Stimulated activated naive CD4-positive, alpha-beta T cell (primary cell): Measurements from ENCODE around the gene STXBP1.

Experiments
- DNase-seq, 6 experiments: peaks; one replicate each; lab custom pipeline; 2025; lab: John Stamatoyannopoulos, UW

STXBP1 gene

DNA sequence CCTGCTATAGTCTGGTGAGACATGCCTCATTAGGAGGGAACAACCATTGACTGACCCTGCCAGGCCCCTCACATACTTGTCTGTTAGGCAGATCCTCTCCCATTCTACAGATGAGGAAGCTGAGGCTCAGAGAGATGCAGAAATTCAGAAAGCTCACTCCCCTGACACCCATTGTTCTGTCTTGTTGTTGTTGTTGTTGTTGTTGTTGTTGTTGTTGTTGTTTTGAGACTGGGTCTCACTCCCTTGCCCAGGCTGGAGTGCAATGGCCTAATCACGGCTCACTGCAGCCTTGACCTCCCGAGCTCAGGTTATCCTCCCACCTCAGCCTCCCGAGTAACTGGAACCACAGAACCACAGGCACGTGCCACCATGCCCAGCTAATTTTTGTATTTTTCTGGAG lies 81.6 kb downstream of the STXBP1 start:
- DNase-seq, result no peak

GRCh38 chr9:127694890-127695720 lies 83.0 kb downstream of the STXBP1 start:
- no peak for DNase-seq

DNA sequence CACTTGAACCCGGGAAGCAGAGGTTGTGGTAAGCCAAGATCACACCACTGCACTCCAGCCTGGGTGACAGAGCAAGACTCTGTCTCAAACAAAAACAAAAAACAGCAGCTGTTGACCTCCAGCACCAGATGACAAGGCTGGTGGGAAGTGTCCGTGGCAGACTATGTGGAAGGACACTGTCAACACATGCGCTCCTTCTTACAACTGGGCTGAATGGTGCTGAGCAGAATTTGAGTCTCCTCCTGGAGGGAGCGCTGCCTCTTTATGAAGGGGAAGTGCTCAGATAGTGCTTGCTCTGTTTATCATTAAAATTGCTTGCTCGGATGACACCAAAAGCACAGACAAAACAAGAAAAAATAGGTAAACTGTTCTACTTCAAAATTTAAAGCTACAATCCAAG lies 85.5 kb downstream of the STXBP1 start:
- DNase-seq, result no peak

GRCh38 chr9:127698386-127698785 lies 86.3 kb downstream of the STXBP1 start:
- no peak for DNase-seq

DNA sequence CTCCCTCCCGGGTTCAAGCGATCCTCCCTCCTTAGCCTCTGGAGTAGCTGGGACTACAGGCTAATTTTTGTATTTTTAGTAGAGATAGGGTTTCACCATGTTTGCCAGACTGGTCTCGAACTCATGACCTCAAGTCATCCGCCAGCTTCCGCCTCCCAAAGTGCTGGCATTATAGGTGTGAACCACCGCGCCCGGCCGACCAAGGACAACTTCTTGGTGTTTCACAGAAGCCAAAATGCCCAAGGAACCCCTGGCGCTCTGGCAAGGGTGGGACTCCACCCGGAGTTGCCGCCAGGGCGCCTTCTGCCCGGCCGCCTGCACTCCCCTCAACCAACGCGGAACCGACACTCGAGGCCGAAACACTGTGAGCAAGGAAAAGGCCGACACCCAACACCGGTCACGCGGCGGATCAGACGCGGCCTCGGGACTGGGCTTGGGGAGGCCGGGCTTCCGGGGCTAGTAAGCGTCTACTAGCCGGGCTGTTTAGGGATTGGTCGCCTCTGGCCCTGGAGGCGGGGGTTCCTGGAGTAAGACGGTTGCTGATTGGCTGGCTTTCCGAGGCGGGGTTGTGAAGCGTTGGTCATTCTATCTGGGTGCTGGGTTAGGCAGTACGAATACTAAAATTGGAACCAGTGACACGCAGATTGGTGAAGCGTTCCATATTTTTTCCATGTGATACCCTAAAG lies 87.1 kb downstream of the STXBP1 start:
- peak; percentile 56 to 81 (median 74) for DNase-seq

GRCh38 chr9:127700140-127700539 lies 88.1 kb downstream of the STXBP1 start:
- DNase-seq, result no peak

GRCh38 chr9:127700594-127701255 lies 88.6 kb downstream of the STXBP1 start:
- DNase-seq, result no peak

GRCh38 chr9:127703289-127703946 lies 91.3 kb downstream of the STXBP1 start:
- DNase-seq, result no peak

DNA sequence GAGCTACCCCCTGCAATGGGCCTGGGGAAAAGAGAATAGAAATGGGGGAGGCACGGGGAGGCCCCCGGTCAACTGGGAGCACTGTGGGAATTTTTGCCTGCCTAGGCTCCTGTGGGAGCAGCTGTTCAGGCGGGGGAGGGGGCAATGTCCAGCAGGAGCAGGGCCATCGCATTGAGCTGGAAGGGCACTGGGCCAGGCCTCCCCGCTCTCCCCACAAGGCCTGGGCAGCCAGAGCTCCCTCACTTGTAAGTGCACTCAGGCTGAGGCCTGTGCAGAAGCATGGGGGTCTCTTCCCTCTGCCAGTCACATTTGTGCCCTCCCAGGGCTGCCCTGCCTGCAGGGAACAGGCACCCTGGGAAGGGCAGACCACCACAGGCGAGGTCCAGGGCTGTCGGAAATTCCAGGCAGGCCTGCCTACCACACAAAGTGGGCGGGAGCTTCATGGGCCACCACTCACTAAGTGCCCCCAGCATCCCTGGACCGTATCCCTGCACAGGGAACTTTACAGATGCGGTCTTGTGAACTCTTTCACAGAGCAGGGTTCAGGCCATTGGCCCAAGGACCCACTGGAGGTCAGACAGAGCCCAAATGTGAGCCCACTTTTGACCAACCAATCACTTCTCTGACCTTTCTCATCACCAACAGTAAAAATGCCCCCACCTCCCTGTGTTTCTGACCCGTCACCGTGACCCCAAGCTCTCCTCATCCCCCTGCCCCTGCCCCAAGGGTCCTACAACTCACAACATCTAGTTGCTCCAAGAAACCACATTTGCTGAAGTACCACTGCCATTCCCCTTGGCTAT lies 93.7 kb downstream of the STXBP1 start:
- no peak for DNase-seq

DNA sequence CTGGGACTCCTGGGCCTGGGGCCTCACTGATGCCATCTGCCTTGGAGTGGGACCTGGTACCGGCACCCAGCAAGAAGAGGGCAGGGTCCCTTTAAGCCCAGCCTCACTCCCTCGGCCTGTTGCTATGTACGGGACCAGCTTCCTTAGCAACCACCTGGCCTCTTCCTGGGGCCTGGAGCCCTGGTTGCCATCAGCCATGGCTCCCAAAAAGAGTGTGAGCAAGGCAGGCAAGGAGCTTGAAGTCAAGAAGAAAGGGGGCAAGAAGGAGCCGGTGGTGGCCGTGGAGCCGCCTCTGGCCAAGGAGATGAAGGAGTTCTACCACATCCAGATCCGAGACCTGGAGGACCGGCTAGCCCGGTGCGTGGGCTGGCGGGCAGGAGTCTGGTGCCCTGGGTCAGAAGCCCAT lies 94.8 kb downstream of the STXBP1 start, which contains the start of gene CFAP157:
Gene CFAP157 (plus strand): TSS at position 153 of the 406 bp plus-strand sequence. CDS start 44 bp downstream, at position 197.
- no peak for DNase-seq

GRCh38 chr9:127707766-127708165 lies 95.7 kb downstream of the STXBP1 start:
- no peak for DNase-seq

GRCh38 chr9:127708952-127709587 lies 97.0 kb downstream of the STXBP1 start:
- DNase-seq, result no peak

DNA sequence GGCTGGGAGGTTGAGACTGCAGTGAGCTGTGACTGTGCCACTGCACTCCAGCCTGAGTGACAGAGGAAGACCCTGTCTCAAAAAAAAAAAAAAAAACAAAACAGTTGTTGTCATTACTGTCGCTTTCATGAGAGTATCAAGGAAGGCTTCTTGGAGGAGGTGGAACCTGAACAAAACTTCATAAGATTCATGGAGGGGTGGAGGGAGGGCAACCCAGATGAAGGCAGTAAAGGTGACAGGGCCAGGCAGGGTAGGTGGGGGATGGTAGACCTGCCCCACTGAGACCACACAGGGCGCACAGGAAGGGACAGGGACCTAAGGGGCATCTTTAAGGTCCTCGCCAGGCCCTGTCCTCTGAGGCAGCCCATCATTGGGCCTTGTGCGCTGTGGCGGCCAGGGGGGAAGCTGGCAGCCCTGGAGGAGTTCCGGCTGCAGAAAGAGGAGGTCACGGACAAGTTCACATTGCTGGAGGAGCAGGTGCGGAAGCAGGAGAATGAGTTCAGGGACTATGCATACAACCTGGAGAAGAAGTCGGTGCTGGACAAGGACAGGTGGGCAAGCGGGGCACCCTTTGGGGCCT lies 98.2 kb downstream of the STXBP1 start:
- no peak for DNase-seq

DNA sequence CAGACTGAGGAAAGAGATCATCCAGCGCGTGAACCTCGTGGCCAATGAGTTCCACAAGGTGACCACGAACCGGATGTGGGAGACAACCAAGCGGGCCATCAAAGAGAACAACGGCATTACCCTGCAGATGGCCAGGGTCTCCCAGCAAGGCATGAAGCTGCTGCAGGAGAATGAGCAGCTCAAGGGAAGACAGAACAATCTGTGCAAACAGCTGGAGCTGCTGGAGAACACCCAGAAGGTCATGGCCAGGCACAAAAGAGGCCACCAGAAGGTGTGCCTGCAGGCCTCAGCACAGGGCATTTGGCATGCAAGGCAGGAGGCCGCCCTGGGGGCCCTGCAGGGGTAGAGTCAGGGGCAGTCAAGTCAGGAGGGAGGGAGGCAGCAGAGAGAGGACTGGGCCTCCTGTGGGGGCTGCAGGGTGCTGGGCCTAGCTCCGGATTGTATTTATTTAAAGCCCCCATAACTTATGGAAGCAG lies 99.2 kb downstream of the STXBP1 start:
- no peak for DNase-seq

DNA sequence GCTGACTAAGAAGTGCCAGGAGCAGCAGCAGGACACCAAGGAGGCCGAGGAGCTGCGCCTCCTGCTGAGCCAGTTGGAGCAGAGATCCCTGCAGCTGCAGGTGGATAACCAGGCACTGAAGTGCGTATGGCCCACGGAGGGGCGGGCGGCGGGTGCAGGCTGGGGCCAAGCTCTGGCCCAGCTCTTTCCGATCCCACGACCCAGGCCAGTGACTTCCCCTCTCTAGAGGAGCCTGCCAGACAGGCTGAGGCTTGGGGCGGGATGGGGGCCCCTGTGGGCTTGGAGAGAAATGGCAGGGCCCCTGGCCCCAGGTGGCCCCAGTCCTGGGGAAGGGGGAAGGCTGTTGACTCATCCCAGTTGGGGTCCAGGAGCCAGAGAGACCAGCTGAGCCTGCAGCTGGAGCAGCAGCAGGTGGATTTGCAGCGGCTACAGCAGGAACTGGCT lies 99.8 kb downstream of the STXBP1 start:
- no peak for DNase-seq

DNA sequence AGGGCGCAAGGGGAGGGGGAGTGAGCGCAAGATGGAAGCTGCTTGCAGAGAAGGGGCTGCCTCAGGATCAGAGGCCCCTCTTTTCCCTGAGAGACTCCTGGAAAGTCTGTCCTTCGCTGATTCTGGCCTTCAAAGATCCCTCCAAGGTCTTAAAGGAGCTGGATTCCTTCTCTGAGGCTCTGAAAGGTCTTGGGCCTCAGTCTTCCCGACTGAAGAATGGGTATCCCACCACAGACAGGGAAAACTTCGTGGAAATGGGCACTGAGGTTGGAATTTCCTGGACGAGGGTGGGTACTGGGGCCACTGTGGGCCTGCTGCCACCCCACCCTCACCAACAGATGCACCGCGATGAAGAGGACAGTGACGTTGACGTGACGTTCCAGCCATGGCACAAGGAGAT lies 100.3 kb downstream of the STXBP1 start:
- DNase-seq, result no peak

DNA sequence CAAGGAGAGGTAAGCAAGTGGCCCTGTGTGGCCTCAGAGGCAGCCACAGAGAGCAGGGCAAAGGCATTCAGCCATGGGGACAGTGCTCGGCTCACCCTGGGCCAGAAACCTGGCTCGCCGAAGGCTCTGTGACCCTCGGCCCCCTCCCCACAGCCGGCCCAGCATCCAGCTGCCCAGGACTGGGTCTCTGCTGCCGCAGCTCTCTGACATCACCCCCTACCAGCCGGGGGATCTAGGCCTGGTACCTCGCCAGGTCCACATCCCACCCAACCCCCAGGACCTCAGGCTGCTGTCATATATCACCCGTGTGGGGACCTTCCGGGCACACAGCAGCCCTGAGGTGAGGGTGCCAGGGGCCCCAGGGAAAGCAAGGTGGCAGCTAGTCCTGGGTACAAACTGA lies 100.8 kb downstream of the STXBP1 start:
- DNase-seq, result no peak

DNA sequence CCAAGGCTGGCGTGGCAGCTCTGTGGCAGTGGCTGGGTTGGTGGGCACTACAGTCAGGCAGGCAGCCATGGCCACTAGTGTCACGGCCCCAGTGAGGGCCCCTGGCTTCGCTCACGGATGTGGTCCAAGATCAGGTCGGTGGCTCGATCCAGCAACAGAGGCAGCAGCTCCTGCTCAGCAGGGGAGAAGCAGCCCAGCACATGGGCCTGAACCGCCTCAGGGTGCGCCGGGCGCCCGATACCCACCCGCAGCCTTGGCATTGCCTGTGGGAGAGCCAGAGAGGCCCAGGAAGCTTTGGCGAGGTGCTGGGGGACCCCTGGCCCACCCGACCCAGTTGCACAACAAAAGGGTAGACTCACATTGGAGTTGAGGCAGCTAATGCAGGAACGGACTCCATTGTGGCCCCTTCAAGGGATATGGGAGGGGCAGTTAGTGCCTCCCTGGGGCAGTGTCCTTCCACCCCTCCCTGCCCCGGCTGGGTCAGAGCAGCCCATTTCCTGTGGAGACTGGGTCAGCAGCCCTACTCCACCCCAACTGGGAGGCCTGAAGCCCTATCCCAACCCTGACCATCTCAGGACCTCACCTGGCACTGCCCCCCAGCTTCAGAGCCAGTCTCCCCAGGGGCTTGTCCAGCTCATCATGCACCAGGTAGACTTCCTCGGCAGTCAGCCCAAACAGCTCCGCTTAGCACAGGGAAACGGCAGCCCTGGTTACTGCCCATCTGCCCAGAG lies 102.1 kb downstream of the STXBP1 start:
- DNase-seq, result no peak

DNA sequence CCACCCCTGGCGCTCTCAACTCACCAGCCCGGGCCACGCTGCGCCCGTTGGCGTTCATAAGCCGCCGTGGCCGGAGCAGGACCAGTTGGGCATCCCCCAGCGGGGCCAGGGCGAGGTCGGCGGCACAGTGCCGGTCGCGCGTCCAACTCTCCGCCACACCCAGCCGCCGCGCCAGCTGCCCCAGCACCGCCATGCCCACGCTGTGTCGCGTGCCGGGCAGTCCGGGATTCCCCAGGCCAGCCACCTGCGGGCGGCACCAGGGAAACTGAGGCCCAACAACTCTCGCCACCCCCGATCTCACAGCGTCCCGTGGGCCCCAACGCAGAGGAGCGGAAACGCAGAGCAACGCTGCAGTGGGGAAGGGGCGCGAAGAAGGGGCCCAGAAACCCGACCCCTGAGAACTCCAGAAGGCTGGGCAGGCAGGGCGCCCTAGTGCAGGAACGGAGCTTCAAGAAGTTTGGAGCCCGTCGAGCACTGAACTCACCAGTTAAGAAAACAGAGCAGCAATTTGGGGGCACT lies 102.9 kb downstream of the STXBP1 start:
- DNase-seq, result no peak
